Glutamatergic neuron (in vitro differentiated cells): Measurements from ENCODE around the gene SMIM36. TPM values are rescaled to one million over a fixed set of nuclear protein-coding genes. Genes with fewer than 3 reads are reported as not detected.

Experiments used
- DNase-seq: peaks from one replicate; pipeline ENCODE4 v3.0.0; 2022
- H3K27ac Mint-ChIP-seq: one replicate; pipeline ENCODE4 v1.8.0; 2020; ENCODE audit warnings: mild to moderate bottlenecking, mixed read lengths, inconsistent platforms; ENCODE audit not compliant: unreplicated experiment
- H3K27me3 Mint-ChIP-seq: one replicate; pipeline ENCODE4 v1.8.0; 2020; ENCODE audit warnings: mild to moderate bottlenecking, moderate library complexity, mixed read lengths, inconsistent platforms; ENCODE audit not compliant: unreplicated experiment
- H3K36me3 Mint-ChIP-seq: one replicate; pipeline ENCODE4 v1.8.0; 2020; ENCODE audit warnings: mild to moderate bottlenecking, mixed read lengths, inconsistent platforms; ENCODE audit not compliant: unreplicated experiment
- H3K4me1 Mint-ChIP-seq: one replicate; pipeline ENCODE4 v1.8.0; 2020; ENCODE audit warnings: mild to moderate bottlenecking, low read depth, mixed read lengths, inconsistent platforms; ENCODE audit not compliant: unreplicated experiment
- H3K4me3 Mint-ChIP-seq: one replicate; pipeline ENCODE4 v1.8.0; 2020; ENCODE audit warnings: mild to moderate bottlenecking, mixed read lengths, inconsistent platforms; ENCODE audit not compliant: unreplicated experiment
- H3K9me3 Mint-ChIP-seq: one replicate; pipeline ENCODE4 v1.8.0; 2020; ENCODE audit warnings: mild to moderate bottlenecking, moderate library complexity, mixed read lengths, inconsistent platforms; ENCODE audit not compliant: unreplicated experiment
- CTCF ChIP-seq: fragments of 200-600 bp; sonication (generic); IDR thresholded peaks from one replicate; pipeline ENCODE4 v1.5.0; 2021; ENCODE audit not compliant: partially characterized antibody, unreplicated experiment
- total RNA-seq: library from RNA; stranded (reverse); fragmentation: NEBNext Ultra II Directional; extraction: Animal tissue kit (Norgen Biotek cat#: 25700); gene quantifications from one replicate; pipeline ENCODE4 v1.2.1, GENCODE V29; 2021; ENCODE audit not compliant: unreplicated experiment

SMIM36 gene
- total RNA-seq, 1 donor from 2014 or later, result not detected

DNA sequence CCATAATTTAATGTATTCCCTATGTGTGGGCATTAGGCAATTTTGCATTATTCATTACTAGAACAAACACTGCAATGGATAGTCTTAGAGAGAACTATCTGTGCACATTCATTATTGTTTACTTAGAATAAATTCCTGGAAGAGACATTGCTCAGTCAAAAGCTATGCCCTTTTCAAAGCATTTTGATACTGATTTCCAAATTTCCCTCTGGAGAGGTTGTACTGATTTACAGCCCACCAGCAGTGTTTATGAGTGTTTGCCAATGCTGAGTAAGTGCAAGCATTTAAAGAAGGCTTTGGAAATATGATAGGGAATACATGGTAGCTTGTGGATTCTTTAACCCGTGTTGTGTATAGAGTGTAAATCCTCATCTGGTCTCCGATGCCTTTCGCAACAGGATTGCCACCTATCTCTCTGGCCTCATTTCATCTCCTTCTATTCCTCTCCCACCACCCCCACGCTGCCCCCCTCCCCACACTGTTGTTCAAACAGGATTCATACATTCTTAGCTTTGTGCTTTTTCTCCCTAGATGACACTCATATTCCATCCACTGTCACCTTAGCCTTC is 56.3 kb downstream of the SMIM36 start:
- H3K36me3 Mint-ChIP-seq, result no peaks in the 10 kb centered on the region
- TF ChIP-seq CTCF, result no peak
- H3K4me1 Mint-ChIP-seq, result no peaks in the 10 kb centered on the region
- no peak overlapping the region for H3K27ac Mint-ChIP-seq
- no peak overlapping the region for H3K4me3 Mint-ChIP-seq
- peaks cover 3% of the 10 kb centered on the region for H3K9me3 Mint-ChIP-seq
- no peaks in the 10 kb centered on the region for H3K27me3 Mint-ChIP-seq
- DNase-seq, result no peak

GRCh38 chr17:55453839-55454557 is 57.3 kb downstream of the SMIM36 start:
- H3K9me3 Mint-ChIP-seq, result peaks cover 3% of the 10 kb centered on the region
- H3K36me3 Mint-ChIP-seq, result no peaks in the 10 kb centered on the region
- H3K27ac Mint-ChIP-seq, result no peak overlapping the region
- DNase-seq, result no peak
- no peaks in the 10 kb centered on the region for H3K4me1 Mint-ChIP-seq
- H3K4me3 Mint-ChIP-seq, result no peak overlapping the region
- TF ChIP-seq CTCF, result no peak
- H3K27me3 Mint-ChIP-seq, result no peaks in the 10 kb centered on the region

GRCh38 chr17:55452139-55452790 is 59.0 kb downstream of the SMIM36 start:
- Mint-ChIP-seq H3K4me3 (no peak overlapping the region), H3K9me3 (peaks cover 3% of the 10 kb centered on the region), H3K4me1 (no peaks in the 10 kb centered on the region), H3K36me3 (no peaks in the 10 kb centered on the region), H3K27ac (no peak overlapping the region), H3K27me3 (no peaks in the 10 kb centered on the region)
- DNase-seq, result no peak
- TF ChIP-seq CTCF, result no peak

GRCh38 chr17:55451758-55452138 is 59.5 kb downstream of the SMIM36 start:
- Mint-ChIP-seq H3K9me3 (peaks cover 3% of the 10 kb centered on the region), H3K27ac (no peak overlapping the region), H3K4me3 (no peak overlapping the region), H3K27me3 (no peaks in the 10 kb centered on the region), H3K4me1 (no peaks in the 10 kb centered on the region), H3K36me3 (no peaks in the 10 kb centered on the region)
- TF ChIP-seq CTCF, result no peak
- no peak for DNase-seq

GRCh38 chr17:55451203-55451641 is 60.0 kb downstream of the SMIM36 start:
- H3K4me1 Mint-ChIP-seq, result no peaks in the 10 kb centered on the region
- H3K4me3 Mint-ChIP-seq, result no peak overlapping the region
- H3K36me3 Mint-ChIP-seq, result no peaks in the 10 kb centered on the region
- TF ChIP-seq CTCF, result no peak
- no peak for DNase-seq
- H3K9me3 Mint-ChIP-seq, result peaks cover 1% of the 10 kb centered on the region
- no peak overlapping the region for H3K27ac Mint-ChIP-seq
- no peaks in the 10 kb centered on the region for H3K27me3 Mint-ChIP-seq
